Stimulated activated CD4-positive, alpha-beta T cell treated with anti-CD3 and anti-CD28 coated beads, Interleukin-2, amount 100 ng/mL, for 48 hours (primary cell): ENCODE measurements around the gene RFX2.
A peak's percentile ranks its signal among the peaks of the same experiment; 100 is the strongest.
"Not testable (repeated sequence)": the region's sequence is repeated elsewhere in the genome, so short reads cannot be mapped to it uniquely, and the experiment has no call there.

Experiments used
- DNase-seq, 2 donors: peaks; one replicate each; pipeline ENCODE4 v3.0.0-alpha.2; 2020

RFX2 gene

GRCh38 chr19:6110360-6110977 is at the start of gene RFX2:
Gene RFX2, minus strand, starts transcription at chr19:6110500. Its CDS starts 63,004 bp downstream, at chr19:6047496.
- DNase-seq = peak; percentile 97 to 99

GRCh38 chr19:6156033-6156432 is 45.7 kb upstream of the RFX2 start:
- DNase-seq = no peak

DNA sequence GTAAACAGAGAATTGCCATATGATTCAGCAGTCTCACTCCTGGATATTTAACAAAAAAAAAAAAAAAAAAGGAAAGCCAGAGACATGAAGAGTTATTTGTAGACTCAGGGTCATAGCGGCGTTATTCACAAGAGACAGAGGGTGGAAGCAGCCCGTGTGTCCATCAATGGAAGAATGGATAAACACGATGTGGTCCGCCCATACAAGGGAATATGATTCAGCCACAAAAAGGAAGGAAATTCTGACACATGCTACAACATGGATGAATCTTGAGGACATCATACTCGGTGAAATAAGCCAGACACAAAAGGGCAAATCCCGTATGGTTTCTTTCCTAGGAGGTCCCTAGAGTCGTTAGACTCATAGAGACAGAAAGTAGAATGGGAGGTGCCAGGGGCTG is 40.0 kb upstream of the RFX2 start:
- DNase-seq = no peak

DNA sequence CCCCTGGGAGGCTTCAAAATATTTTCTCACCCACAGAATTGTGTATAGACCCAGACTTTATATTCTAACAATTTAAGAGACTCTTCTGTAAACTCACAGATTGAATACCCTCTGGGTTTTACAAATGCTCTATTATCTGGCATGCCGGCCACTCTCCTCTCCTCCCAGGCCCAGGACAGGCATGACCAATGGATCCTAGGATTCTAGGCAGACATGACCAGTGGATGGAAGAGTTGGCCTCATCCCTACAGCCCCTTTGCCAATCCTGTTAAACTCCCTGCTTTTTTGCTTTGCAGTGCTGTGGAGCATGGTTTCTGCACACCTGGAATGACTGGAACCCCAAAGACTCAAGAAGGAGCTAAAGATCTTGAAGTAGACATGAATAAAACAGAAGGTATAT is 30.9 kb upstream of the RFX2 start:
- no peak for DNase-seq

DNA sequence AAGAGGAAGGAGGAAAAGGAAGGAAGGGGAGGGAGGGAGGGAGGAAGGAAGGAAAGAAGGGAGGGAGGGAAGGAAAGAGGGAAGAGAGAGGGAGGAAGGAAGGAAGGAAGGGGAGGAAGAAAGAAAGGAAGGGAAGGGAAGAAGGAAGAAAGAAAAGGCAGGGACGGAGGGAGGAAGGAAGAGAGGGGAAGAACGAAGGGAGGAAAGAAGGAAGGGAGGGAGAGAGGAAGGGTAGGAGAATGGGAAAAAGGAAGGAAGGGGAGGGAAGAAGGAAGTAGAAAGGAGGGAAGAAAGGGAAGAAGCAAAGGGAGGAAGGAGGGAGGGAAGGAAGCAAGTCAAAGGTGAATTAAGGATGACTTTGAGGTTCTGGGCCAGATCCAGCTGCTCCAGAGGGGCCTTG is 28.2 kb upstream of the RFX2 start:
- DNase-seq = no peak

- DNase-seq = no peak
Observed at GRCh38 chr19:6138066-6138465, 27.8 kb upstream of the RFX2 start.

- no peak for DNase-seq
Observed at GRCh38 chr19:6133231-6133630, 22.9 kb upstream of the RFX2 start.

GRCh38 chr19:6132482-6132881 is 22.2 kb upstream of the RFX2 start:
- no peak for DNase-seq

GRCh38 chr19:6127716-6128335 is 17.5 kb upstream of the RFX2 start:
- no peak for DNase-seq

DNA sequence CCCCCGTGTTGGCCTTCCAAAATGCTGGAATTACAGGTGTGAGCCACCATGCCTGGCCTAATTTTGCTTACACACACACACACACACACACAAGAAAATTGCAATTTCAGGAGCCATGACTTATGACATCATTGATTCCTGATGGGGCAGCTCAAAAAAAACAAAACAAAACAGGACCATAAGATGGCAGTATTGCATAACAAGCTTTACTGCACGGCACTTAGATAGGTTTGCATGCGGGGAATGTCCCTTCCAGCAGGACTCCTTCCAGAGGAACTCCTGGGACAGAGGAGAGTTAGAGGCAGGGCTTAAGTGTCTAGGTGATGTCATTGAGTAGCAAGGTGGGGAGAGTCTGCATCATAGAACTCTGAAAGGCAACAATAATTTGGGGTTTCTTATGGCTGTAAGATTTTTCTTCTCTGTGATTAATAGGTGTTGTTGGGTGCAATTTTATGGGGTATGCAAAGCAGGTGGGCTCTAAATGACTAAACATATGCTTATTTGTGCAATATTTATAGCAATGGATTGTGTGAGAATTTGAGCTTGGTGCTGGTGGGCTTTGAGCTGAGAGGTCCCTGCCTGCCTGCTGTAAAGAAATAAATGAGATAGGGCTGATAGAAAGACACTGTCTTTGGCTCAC is 16.2 kb upstream of the RFX2 start:
- no peak for DNase-seq

GRCh38 chr19:6125571-6125989 is 15.3 kb upstream of the RFX2 start:
- DNase-seq = peak; percentile 42

DNA sequence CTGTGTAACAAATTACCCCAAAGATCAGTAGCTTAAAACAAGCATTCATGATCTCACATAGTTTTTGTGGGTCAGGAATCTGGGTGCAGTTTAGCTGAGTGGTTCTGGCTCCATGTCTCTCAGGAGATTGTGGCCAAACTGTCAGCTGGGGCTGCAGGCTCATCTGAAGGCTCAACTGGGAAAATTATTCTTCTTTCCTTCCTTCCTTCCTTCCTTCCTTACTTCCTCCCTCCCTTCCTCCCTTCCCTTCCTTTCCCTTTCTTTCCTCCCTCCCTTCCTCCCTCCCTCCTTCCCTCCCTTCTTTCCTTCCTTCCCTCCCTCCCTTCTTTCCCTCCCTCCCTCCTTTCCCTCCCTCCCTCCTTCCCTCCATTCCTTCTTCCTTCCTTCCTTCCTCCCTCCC is 8.7 kb upstream of the RFX2 start:
- no peak for DNase-seq

- DNase-seq = no peak
Observed at GRCh38 chr19:6118043-6118442, 7.7 kb upstream of the RFX2 start.

DNA sequence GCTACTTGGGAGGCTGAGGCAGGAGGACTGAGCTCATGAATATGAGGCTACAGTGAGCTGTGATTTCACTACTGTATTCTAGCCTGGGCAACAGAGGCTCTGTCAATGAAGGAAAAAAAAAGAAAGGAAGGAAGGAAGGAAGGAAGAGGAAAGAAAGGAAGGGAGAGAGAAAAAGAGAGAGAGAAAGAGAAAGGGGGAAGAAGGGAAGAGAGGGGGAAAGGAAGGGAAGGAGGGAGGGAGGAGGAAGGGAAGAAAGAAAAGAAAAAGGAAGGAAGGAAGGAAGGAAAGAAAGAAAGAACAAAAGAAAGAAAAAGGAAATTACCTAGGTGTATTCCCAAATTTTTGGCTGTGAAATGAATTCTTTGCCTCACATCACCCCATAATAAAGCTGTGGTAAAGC is 7.2 kb upstream of the RFX2 start:
- DNase-seq = no peak

GRCh38 chr19:6116749-6117430 is 6.6 kb upstream of the RFX2 start:
- DNase-seq = no peak

DNA sequence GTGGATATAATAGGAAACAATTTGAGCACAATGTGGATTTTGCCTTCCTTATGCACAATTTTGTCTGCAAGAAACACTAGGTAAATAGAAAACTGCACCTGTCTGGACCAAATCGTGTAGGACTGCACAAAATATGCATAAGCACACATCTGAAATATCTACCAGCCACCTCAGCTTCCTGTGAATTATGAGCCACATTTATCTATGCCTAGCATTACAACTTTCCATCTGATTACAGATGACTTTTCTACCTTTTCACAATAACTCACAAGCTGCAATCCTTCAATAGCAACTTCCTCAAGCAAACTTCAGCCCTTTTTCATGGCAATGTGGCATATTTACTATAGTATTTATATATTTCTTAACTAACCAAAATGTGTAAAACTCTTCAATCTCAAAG is 5.7 kb upstream of the RFX2 start:
- no peak for DNase-seq

DNA sequence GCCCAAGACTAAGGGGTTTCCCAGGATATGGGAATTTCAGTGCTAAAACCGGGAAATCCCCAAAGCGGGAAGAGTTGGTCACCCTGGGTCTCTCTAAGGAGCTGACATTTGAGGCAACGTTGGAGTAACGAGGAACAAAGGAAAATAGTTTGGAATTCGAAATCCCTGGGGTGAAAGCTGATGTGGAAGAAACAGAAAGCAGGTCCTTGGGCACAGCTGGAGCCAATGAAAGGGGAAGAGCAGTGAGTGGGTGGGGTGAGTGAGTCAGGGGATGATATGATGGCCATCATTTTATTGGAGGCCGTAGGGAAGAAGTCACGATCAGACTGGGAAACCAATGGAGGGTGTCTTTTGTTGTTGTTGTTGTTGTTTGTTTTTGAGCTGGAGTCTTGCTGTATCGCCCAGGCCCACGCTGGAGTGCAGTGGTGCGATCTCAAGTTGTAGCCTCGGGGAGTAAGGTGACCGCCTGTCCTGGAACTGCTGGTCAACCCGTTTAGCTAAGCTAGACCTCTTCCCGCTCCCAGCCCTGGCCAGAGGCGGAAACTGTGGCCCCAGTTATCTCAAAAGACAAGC is 3.4 kb upstream of the RFX2 start:
- DNase-seq = no peak

DNA sequence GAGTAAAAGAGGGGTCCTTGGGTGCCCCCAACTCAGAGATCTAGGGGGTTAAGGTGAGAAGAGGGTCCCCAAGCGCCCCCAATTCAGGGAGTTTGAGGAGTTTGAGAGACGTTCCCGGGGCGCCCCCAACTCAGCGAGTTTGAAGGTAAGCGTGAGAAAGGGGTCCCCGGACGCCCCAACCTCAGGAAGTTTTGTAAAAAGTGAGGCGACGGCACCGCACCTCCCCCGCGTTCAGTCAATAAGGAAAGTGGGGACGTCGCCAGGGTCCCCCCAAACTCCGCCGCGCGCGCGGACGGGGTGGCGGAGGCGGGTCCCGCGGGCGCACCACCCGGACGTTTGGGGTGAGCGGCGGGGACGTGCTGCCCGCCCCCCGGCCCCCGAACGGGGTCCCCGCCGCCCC is 353 bp downstream of the RFX2 start:
- DNase-seq = no peak

GRCh38 chr19:6108721-6109633 is 1.3 kb downstream of the RFX2 start:
- peak; percentile 41 to 52 for DNase-seq

DNA sequence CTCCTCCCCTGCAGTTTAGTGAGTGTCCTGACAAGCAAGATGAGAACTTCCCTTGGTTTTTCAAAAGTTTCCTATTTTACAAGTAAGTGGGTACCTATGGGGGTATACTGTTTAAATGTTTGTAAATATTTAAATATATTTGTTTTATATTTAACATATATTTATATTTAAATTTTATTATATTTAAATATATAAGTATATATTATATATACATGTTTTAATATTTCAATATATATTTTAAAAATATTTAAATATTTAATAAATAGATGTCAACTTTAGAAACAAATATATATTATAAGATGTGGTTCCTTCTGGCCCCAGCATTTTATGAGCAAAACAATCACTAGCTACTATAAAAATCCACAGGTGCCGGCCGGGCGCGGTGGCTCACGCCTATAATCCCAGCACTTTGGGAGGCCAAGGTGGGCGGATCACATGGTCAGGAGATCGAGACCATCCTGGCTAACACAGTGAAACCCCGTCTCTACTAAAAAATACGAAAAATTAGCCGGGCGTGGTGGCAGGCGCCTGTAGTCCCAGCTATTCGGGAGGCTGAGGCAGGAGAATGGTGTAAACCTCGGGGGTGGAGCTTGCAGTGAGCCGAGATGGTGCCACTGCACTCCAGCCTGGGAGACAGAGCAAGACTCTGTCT is 3.5 kb downstream of the RFX2 start:
- not testable (repeated sequence) for DNase-seq

GRCh38 chr19:6105444-6105843 is 4.9 kb downstream of the RFX2 start:
- DNase-seq = no peak

DNA sequence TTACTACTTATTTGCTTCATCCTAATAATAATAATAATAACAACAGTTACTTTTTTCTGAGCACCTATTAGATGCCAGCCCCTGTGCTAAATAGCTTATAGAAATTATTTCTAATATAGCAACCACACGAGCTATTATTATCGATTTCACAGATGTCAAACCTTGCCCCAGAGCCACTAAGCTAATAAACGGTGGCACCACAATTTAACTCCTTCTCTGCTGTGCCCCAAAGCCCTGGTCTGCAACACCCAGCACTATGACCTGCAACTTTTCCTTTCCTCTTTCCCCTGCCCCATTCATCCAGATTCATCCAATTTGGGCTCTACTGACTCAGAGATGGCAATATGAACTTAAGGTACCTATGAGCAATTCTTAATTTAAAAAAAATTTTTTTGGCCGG is 6.4 kb downstream of the RFX2 start:
- no peak for DNase-seq
